DOHH2 (cell line): ENCODE results near the gene NSMCE3.

ENCODE experiments used
- CTCF ChIP-seq: fragments of 200-600 bp; sonication (generic); IDR thresholded peaks from one replicate; pipeline ENCODE4 v1.5.1; 2014; ENCODE audit warnings: antibody characterized with exemption, mild to moderate bottlenecking, low read depth, low read length; ENCODE audit not compliant: poor library complexity, severe bottlenecking
- EZH2phosphoT487 ChIP-seq: fragments of 200-600 bp; sonication (generic); IDR thresholded peaks from 2 replicates; pipeline ENCODE4 v1.6.1; 2017; ENCODE audit warnings: borderline replicate concordance, mild to moderate bottlenecking, antibody characterized with exemption, low read length, moderate library complexity, mixed read lengths

- no peak for TF ChIP-seq CTCF
- TF ChIP-seq EZH2phosphoT487: no peak
Observed at GRCh38 chr15:29308299-29308698, 38.7 kb upstream of the NSMCE3 start.
